IMR-90 (cell line): ENCODE measurements around the gene C9orf78. TPM values are rescaled to one million over a fixed set of nuclear protein-coding genes. Genes with fewer than 3 reads are reported as not detected.

Experiments
- ATAC-seq: fragments of 200-7000 bp; cut with Tn5 transposase; 2 replicates; pipeline ENCODE4 v1.9.1; 2020; ENCODE audit warnings: low read depth, mild to moderate bottlenecking, moderate library complexity
- BruUV-seq: library from RNA; stranded (reverse); fragments of 400-500 nt; replicated peaks from 2 replicates; lab custom pipeline; 2021; lab: Mats Ljungman, UMichigan
- CTCF ChIA-PET: fragments of 300-600 bp; formaldehyde crosslinking; extraction: SDS; loops from one replicate; lab custom pipeline; 2021; ENCODE audit warnings: antibody characterized with exemption; lab: Yijun Ruan, JAX
- POLR2A ChIA-PET: fragments of 300-600 bp; sonication (Branson Sonifier 250); formaldehyde crosslinking; loops from one replicate; lab custom pipeline; 2022; ENCODE audit warnings: antibody characterized with exemption; ENCODE audit not compliant: unreplicated experiment; lab: Charles Lee
- DNase-seq: peaks from one replicate; pipeline ENCODE4 v3.0.0; 2013
- H2AFZ ChIP-seq: replicated peaks from 2 replicates; pipeline ENCODE3; 2013; ENCODE audit warnings: low read length, mild to moderate bottlenecking; ENCODE audit not compliant: poor library complexity
- H2AK5ac ChIP-seq: 2 replicates; pipeline ENCODE4 v1.6.1; 2013; ENCODE audit warnings: low read depth, low read length, inconsistent platforms
- H2AK9ac ChIP-seq: replicated peaks from 2 replicates; pipeline ENCODE3; 2013; ENCODE audit warnings: mild to moderate bottlenecking, low read depth, low read length, moderate library complexity; ENCODE audit not compliant: poor library complexity
- H2BK120ac ChIP-seq: 2 replicates; pipeline ENCODE4 v1.6.1; 2013; ENCODE audit warnings: low read depth, low read length, inconsistent platforms
- H2BK15ac ChIP-seq: 3 replicates; pipeline ENCODE4 v1.6.1; 2013; ENCODE audit warnings: low read depth, low read length, inconsistent platforms
- H2BK20ac ChIP-seq: 2 replicates; pipeline ENCODE4 v1.6.1; 2013; ENCODE audit warnings: low read depth, mild to moderate bottlenecking, inconsistent platforms, low read length, moderate library complexity
- H2BK5ac ChIP-seq: 2 replicates; pipeline ENCODE4 v1.6.1; 2013; ENCODE audit warnings: mild to moderate bottlenecking, low read depth, low read length, inconsistent platforms; ENCODE audit not compliant: poor library complexity, severe bottlenecking
- H3K14ac ChIP-seq: replicated peaks from 2 replicates; pipeline ENCODE4 v1.6.1; 2013; ENCODE audit warnings: low read depth, low read length, inconsistent platforms
- H3K18ac ChIP-seq: 2 replicates; pipeline ENCODE4 v1.6.1; 2013; ENCODE audit warnings: low read depth, low read length, control low read depth
- H3K23ac ChIP-seq: 2 replicates; pipeline ENCODE4 v1.6.1; 2013; ENCODE audit warnings: low read depth, low read length, inconsistent platforms
- H3K27ac ChIP-seq: 2 replicates; pipeline ENCODE4 v1.5.1; 2013; ENCODE audit warnings: mild to moderate bottlenecking, control low read depth, low read length; ENCODE audit not compliant: insufficient read depth
- H3K27me3 ChIP-seq: 2 replicates; pipeline ENCODE4 v1.6.1; 2013; ENCODE audit warnings: low read length; ENCODE audit not compliant: control insufficient read depth, insufficient read depth
- H3K36me3 ChIP-seq: 2 replicates; pipeline ENCODE4 v1.6.1; 2013; ENCODE audit warnings: low read length, mixed read lengths; ENCODE audit not compliant: control insufficient read depth, insufficient read depth
- H3K4ac ChIP-seq: 2 replicates; pipeline ENCODE4 v1.6.1; 2013; ENCODE audit warnings: low read depth, low read length, inconsistent platforms
- H3K4me1 ChIP-seq: 2 replicates; pipeline ENCODE4 v1.6.1; 2013; ENCODE audit warnings: low read length, mixed read lengths; ENCODE audit not compliant: control insufficient read depth, insufficient read depth
- H3K4me2 ChIP-seq: 2 replicates; pipeline ENCODE4 v1.6.1; 2013; ENCODE audit warnings: low read depth, mild to moderate bottlenecking, control low read depth, low read length, moderate library complexity
- H3K4me3 ChIP-seq: 2 replicates; pipeline ENCODE4 v1.5.1; 2013; ENCODE audit warnings: low read depth, mild to moderate bottlenecking, control low read depth, low read length, moderate library complexity; ENCODE audit not compliant: insufficient read depth
- H3K56ac ChIP-seq: 2 replicates; pipeline ENCODE4 v1.6.1; 2013; ENCODE audit warnings: low read length, inconsistent platforms; ENCODE audit not compliant: insufficient read depth; ENCODE audit errors: extremely low read depth
- H3K79me1 ChIP-seq, 2 experiments: 2 replicates each; pipeline ENCODE4 v1.6.1; 2013; ENCODE audit warnings: low read length in 2 of 2, inconsistent platforms in 1 of 2, low read depth in 1 of 2
- H3K9ac ChIP-seq: 2 replicates; pipeline ENCODE4 v1.6.1; 2013; ENCODE audit warnings: low read depth, low read length, control low read depth
- H3K9me1 ChIP-seq: 2 replicates; pipeline ENCODE4 v1.6.1; 2013; ENCODE audit warnings: low read length, inconsistent platforms; ENCODE audit not compliant: insufficient read depth
- H3K9me3 ChIP-seq: 2 replicates; pipeline ENCODE4 v1.6.1; 2013; ENCODE audit warnings: low read length; ENCODE audit not compliant: control insufficient read depth, insufficient read depth
- H4K20me1 ChIP-seq: 2 replicates; pipeline ENCODE4 v1.6.1; 2013; ENCODE audit warnings: low read length, inconsistent platforms; ENCODE audit not compliant: insufficient read depth
- H4K5ac ChIP-seq: 2 replicates; pipeline ENCODE4 v1.6.1; 2013; ENCODE audit warnings: mild to moderate bottlenecking, low read depth, low read length, control low read depth
- H4K8ac ChIP-seq, 2 experiments: 2 replicates each; pipeline ENCODE4 v1.6.1; 2013; ENCODE audit warnings: low read depth in 2 of 2, low read length in 2 of 2, control low read depth in 1 of 2, inconsistent platforms in 1 of 2
- H4K91ac ChIP-seq: 2 replicates; pipeline ENCODE4 v1.6.1; 2013; ENCODE audit warnings: low read depth, low read length, inconsistent platforms; ENCODE audit not compliant: insufficient read depth
- CEBPB ChIP-seq: IDR thresholded peaks from 2 replicates; pipeline ENCODE4 v1.6.1; 2012; ENCODE audit warnings: low read depth, low read length, improper control_type of control experiment
- FOS ChIP-seq: fragments of 150-350 bp; IDR thresholded peaks from 2 replicates; pipeline ENCODE4 v1.6.1; 2016; ENCODE audit warnings: low read depth, low read length
- MAFK ChIP-seq: IDR thresholded peaks from 2 replicates; pipeline ENCODE4 v1.6.1; 2012; ENCODE audit warnings: low read depth, low read length, improper control_type of control experiment
- MAZ ChIP-seq: IDR thresholded peaks from 2 replicates; pipeline ENCODE4 v1.6.1; 2012; ENCODE audit warnings: low read depth, mild to moderate bottlenecking, low read length, improper control_type of control experiment, moderate library complexity, borderline replicate concordance
- RAD21 ChIP-seq: IDR thresholded peaks from 2 replicates; pipeline ENCODE4 v1.6.1; 2012; ENCODE audit warnings: low read length, improper control_type of control experiment
- RCOR1 ChIP-seq: IDR thresholded peaks from 2 replicates; pipeline ENCODE4 v1.6.1; 2012; ENCODE audit warnings: mild to moderate bottlenecking, low read length, improper control_type of control experiment; ENCODE audit not compliant: insufficient replicate concordance
- USF2 ChIP-seq: fragments of 150-350 bp; IDR thresholded peaks from 2 replicates; pipeline ENCODE4 v1.6.1; 2017; ENCODE audit warnings: mild to moderate bottlenecking, antibody characterized with exemption, low read length, low read depth
- WGBS, 2 experiments: methylation state at CpG; one replicate each; pipeline versions ENCODE4 v1.1.5 to v1.1.7; 2013; ENCODE audit warnings: missing lambda C conversion rate in 2 of 2; ENCODE audit not compliant: insufficient read length in 1 of 2; ENCODE audit errors: extremely low coverage in 2 of 2; 5-methylcytosine and 5-hydroxymethylcytosine counted together
- dilution Hi-C: fragments of 300-500 bp; cut with HindIII; formaldehyde crosslinking; loops from one replicate; pipeline ENCODE4 v1.14.3; 2018; ENCODE audit warnings: low sequenced_read_pairs; ENCODE audit not compliant: unreplicated experiment
- in situ Hi-C: fragments of 300-500 bp; cut with MboI; formaldehyde crosslinking; loops from 3 replicates; pipeline ENCODE4 v1.14.3; 2019; ENCODE audit warnings: low sequenced_read_pairs, inconsistent platforms, mixed read lengths
- intact Hi-C: fragments of 100-400 bp; cut with micrococcal nuclease; formaldehyde crosslinking; loops from 2 replicates; pipeline ENCODE4 v1.10.0; 2022
- polyA plus RNA-seq, 3 experiments: library from polyadenylated mRNA; depleted of rRNA; stranded (reverse); fragments of >200 nt; gene quantifications; 2 replicates each; pipeline ENCODE4 v1.2.3, GENCODE V29; 2012; ENCODE audit warnings: low replicate concordance in 1 of 3
- total RNA-seq: library from RNA; depleted of rRNA; stranded (reverse); fragments of >200 nt; gene quantifications from 2 replicates; pipeline ENCODE4 v1.2.3, GENCODE V29; 2012

The C9orf78 gene
- total and polyA plus RNA-seq, 2 of the 4 experiments (the other 2 are of a cell fraction), result 29.8 to 46.0 TPM

GRCh38 chr9:129826759-129827158, 8.3 kb downstream of the C9orf78 start:
- no peak for DNase-seq
- peaks cover 2% of the 10 kb centered on the region; the same call in 1 of the 2 replicates for H3K4me1 ChIP-seq
- no peak overlapping the region for H2BK15ac ChIP-seq
- TF ChIP-seq RAD21 (no peak), CEBPB (no peak), FOS (no peak), USF2 (no peak), MAZ (no peak), MAFK (no peak), RCOR1 (no peak)
- H3K4ac ChIP-seq, result no peak overlapping the region
- BruUV-seq, result no TSS peak
- no peak overlapping the region for H2BK20ac ChIP-seq
- ChIA-PET CTCF (no interaction called here), POLR2A (no interaction called here)
- no CpG with 5 or more reads among the region's 1 CpG for WGBS, 2 experiments
- in situ Hi-C loops, result no loop called here
- no peak overlapping the region for H2AK5ac ChIP-seq
- H2AK9ac ChIP-seq, result no peak overlapping the region
- H3K56ac ChIP-seq, result no peak overlapping the region
- intact Hi-C loops, result no loop called here
- no peaks in the 10 kb centered on the region for H3K9me3 ChIP-seq
- no peak overlapping the region for H2BK5ac ChIP-seq
- no peaks in the 10 kb centered on the region for H3K27me3 ChIP-seq
- H3K4me2 ChIP-seq, result no peak overlapping the region
- no peak overlapping the region for H3K9ac ChIP-seq
- no peak overlapping the region for H3K27ac ChIP-seq
- peaks cover 36% of the 10 kb centered on the region for H3K36me3 ChIP-seq
- H3K79me1 ChIP-seq, result peaks cover 10 to 15% of the 10 kb centered on the region in 2 experiments
- dilution Hi-C loops, result no loop called here
- no peak overlapping the region for H3K4me3 ChIP-seq
- H3K9me1 ChIP-seq, result peaks cover 6% of the 10 kb centered on the region; the same call in 1 of the 2 replicates
- H3K23ac ChIP-seq, result no peak overlapping the region
- no peak overlapping the region for H2AFZ ChIP-seq
- ATAC-seq, result no peak
- H4K8ac ChIP-seq, result no peak overlapping the region
- no peak overlapping the region for H4K5ac ChIP-seq
- H3K18ac ChIP-seq, result no peak overlapping the region
- H3K14ac ChIP-seq, result no peak overlapping the region
- H4K20me1 ChIP-seq, result peaks cover 11% of the 10 kb centered on the region; the same call in 1 of the 2 replicates
- H2BK120ac ChIP-seq, result no peak overlapping the region
- H4K91ac ChIP-seq, result no peak overlapping the region
